Smooth muscle cell (in vitro differentiated cells): Measurements from ENCODE around the gene DDI2. TPM values are rescaled to one million over a fixed set of nuclear protein-coding genes. Genes with fewer than 3 reads are reported as not detected.
A peak's percentile ranks its signal among the peaks of the same experiment; 100 is the strongest.

ENCODE experiments used
- DNase-seq: peaks from one replicate; lab custom pipeline; 2025; ENCODE audit not compliant: unreplicated experiment; lab: John Stamatoyannopoulos, UW
- H2AFZ ChIP-seq: fragments of 200-600 bp; sonication (generic); 2 replicates; pipeline ENCODE4 v1.6.0; 2016; ENCODE audit warnings: antibody characterized with exemption, low read depth, mild to moderate bottlenecking
- H3F3A ChIP-seq: fragments of 200-600 bp; sonication (generic); 2 replicates; pipeline ENCODE4 v1.6.0; 2017; ENCODE audit warnings: antibody characterized with exemption, low read depth
- H3K27ac ChIP-seq: fragments of 200-600 bp; sonication (generic); 2 replicates; pipeline ENCODE4 v1.5.1; 2016; ENCODE audit warnings: low read depth, mild to moderate bottlenecking
- H3K27me3 ChIP-seq: fragments of 200-600 bp; sonication (generic); 2 replicates; pipeline ENCODE4 v1.6.1; 2016; ENCODE audit warnings: low read depth, mild to moderate bottlenecking
- H3K36me3 ChIP-seq: fragments of 200-600 bp; sonication (generic); 2 replicates; pipeline ENCODE4 v1.5.1; 2016; ENCODE audit warnings: low read depth
- H3K4me1 ChIP-seq: fragments of 200-600 bp; sonication (generic); 2 replicates; pipeline ENCODE4 v1.5.1; 2016; ENCODE audit warnings: low read depth
- H3K4me2 ChIP-seq: fragments of 200-600 bp; sonication (generic); 2 replicates; pipeline ENCODE4 v1.6.0; 2016; ENCODE audit warnings: mild to moderate bottlenecking
- H3K4me3 ChIP-seq: fragments of 200-600 bp; sonication (generic); 2 replicates; pipeline ENCODE4 v1.5.1; 2016; ENCODE audit warnings: mild to moderate bottlenecking
- H3K79me2 ChIP-seq: fragments of 200-600 bp; sonication (generic); 2 replicates; pipeline ENCODE4 v1.6.0; 2016; ENCODE audit warnings: low read depth, mild to moderate bottlenecking
- H3K9ac ChIP-seq: fragments of 200-600 bp; sonication (generic); 2 replicates; pipeline ENCODE4 v1.6.0; 2016; ENCODE audit warnings: low read depth
- H3K9me3 ChIP-seq: fragments of 200-600 bp; sonication (generic); replicated peaks from 2 replicates; pipeline ENCODE4 v1.5.1; 2016; ENCODE audit warnings: low read depth
- H4K20me1 ChIP-seq: fragments of 200-600 bp; sonication (generic); 2 replicates; pipeline ENCODE4 v1.6.0; 2016; ENCODE audit warnings: low read depth
- CTCF ChIP-seq: fragments of 200-600 bp; sonication (generic); IDR thresholded peaks from 2 replicates; pipeline ENCODE4 v1.5.1; 2017; ENCODE audit warnings: borderline replicate concordance, mild to moderate bottlenecking, antibody characterized with exemption; ENCODE audit not compliant: insufficient read depth, poor library complexity, severe bottlenecking
- WGBS: methylation state at CpG from one replicate; pipeline ENCODE4 v1.1.7; 2016; ENCODE audit warnings: low lambda C conversion rate; 5-methylcytosine and 5-hydroxymethylcytosine counted together
- polyA plus RNA-seq: library from polyadenylated mRNA; unstranded; fragments of >200 nt; fragmentation: Nextera tagmentation; extraction: Ambion mirVana; gene quantifications from 2 replicates; pipeline ENCODE4 v1.2.1, GENCODE V29; 2016
- total RNA-seq: library from RNA; depleted of rRNA; stranded (reverse); fragments of >200 nt; gene quantifications from 2 replicates; pipeline ENCODE4 v1.2.3, GENCODE V29; 2014

Gene DDI2
- total and polyA plus RNA-seq, 2 experiments from 2014 or later, result 3.5 to 10.9 TPM

DNA sequence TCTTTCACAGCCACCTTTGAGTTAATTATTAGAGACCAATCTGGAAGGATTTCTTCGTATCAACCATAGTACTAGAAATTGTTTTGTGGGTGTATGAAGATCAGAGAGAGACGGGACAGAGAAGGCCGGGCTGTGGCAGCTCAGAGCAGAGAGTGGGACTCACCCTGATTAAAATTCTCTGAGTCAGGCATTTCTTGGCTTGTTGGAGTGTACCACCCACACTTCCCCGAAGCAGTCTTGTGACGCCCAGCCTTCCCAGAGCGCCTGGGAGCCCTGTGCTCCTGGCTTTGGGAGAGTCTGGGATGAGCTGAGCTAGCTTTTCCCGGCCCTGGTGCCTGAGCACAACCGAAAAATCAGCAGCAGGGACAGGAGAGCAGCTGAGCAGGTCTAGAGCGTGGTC lies 86.3 kb downstream of the DDI2 start:
- WGBS, result 5% methylated on average over 9 of the region's 9 CpGs
- peaks cover 5% of the 10 kb centered on the region for H3K4me1 ChIP-seq
- H2AFZ ChIP-seq, result no peak overlapping the region
- H4K20me1 ChIP-seq, result peaks cover 80% of the 10 kb centered on the region
- no peak overlapping the region for H3K4me3 ChIP-seq
- peak; percentile 35 for DNase-seq
- peak overlapping the region; percentile 94 for H3K27ac ChIP-seq
- H3K9me3 ChIP-seq, result no peaks in the 10 kb centered on the region
- no peaks in the 10 kb centered on the region for H3K36me3 ChIP-seq
- peaks cover 81% of the 10 kb centered on the region for H3K79me2 ChIP-seq
- TF ChIP-seq CTCF, result no peak
- H3F3A ChIP-seq, result peaks cover 27% of the 10 kb centered on the region
- no peaks in the 10 kb centered on the region for H3K27me3 ChIP-seq
- peak overlapping the region; percentile 77 for H3K9ac ChIP-seq
- peak overlapping the region; percentile 73 for H3K4me2 ChIP-seq

DNA sequence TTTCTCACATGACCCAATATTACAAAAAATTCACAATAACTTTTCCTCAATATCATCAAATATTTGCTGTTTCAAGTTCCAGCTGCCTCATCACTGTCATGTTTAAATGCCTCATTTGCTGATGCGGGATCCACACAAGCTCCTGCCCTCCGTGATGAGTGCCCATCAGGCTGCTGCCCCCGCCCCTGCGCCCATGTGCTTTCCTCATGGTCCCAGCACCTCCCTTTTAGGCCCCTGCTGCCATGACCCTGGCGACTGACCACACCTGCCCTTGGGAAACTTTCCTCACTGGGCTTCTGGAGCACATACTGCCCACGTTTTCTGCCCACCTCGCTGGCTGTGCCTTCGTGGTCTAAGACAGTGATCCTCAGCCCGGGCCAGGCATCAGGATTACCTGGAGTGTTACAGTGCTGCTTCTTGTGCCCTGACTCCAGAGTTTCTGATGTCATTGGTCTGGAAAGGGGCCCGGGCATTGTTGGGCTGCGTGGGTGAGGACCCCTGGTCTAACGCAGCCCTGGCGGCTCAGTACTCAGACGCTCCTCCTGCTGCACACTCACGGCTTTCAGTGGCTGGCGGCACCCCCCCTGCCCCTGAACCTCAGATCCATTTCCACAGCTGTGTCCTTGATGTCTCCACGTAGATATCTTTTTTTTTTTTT lies 87.4 kb downstream of the DDI2 start:
- H3K4me2 ChIP-seq, result peak overlapping the region; percentile 69

GRCh38 chr1:15705184-15705566 lies 87.9 kb downstream of the DDI2 start:
- no peak for DNase-seq
- Histone ChIP-seq H3K9ac (no peak overlapping the region), H3K27ac (peak overlapping the region; percentile 94), H3K9me3 (no peaks in the 10 kb centered on the region), H3K4me3 (no peak overlapping the region), H3K36me3 (no peaks in the 10 kb centered on the region), H4K20me1 (peaks cover 80% of the 10 kb centered on the region), H3K27me3 (no peaks in the 10 kb centered on the region), H2AFZ (no peak overlapping the region), H3K4me2 (no peak overlapping the region), H3F3A (peaks cover 27% of the 10 kb centered on the region), H3K4me1 (peaks cover 5% of the 10 kb centered on the region), H3K79me2 (peaks cover 80% of the 10 kb centered on the region)
- WGBS, result 98% methylated on average over 11 of the region's 11 CpGs
- no peak for TF ChIP-seq CTCF

More for the DNA sequence above, 87.4 kb downstream of the DDI2 start:
- Histone ChIP-seq H3K9ac (peak overlapping the region; percentile 77), H2AFZ (no peak overlapping the region), H4K20me1 (peaks cover 80% of the 10 kb centered on the region), H3K27ac (peak overlapping the region; percentile 94), H3K27me3 (no peaks in the 10 kb centered on the region), H3K36me3 (no peaks in the 10 kb centered on the region), H3K4me1 (peaks cover 5% of the 10 kb centered on the region), H3K9me3 (no peaks in the 10 kb centered on the region), H3K79me2 (peaks cover 81% of the 10 kb centered on the region), H3K4me3 (no peak overlapping the region), H3F3A (peaks cover 27% of the 10 kb centered on the region)
- 87% methylated on average over 17 of the region's 17 CpGs for WGBS
- DNase-seq, result no peak
- TF ChIP-seq CTCF, result no peak

- H4K20me1 ChIP-seq, result peaks cover 79% of the 10 kb centered on the region
- peaks cover 26% of the 10 kb centered on the region for H3F3A ChIP-seq
- no peak overlapping the region for H3K4me3 ChIP-seq
- peaks cover 5% of the 10 kb centered on the region for H3K4me1 ChIP-seq
- H2AFZ ChIP-seq, result no peak overlapping the region
- no peaks in the 10 kb centered on the region for H3K9me3 ChIP-seq
- no peak overlapping the region for H3K4me2 ChIP-seq
- no peaks in the 10 kb centered on the region for H3K36me3 ChIP-seq
- no peaks in the 10 kb centered on the region for H3K27me3 ChIP-seq
- H3K79me2 ChIP-seq, result peaks cover 80% of the 10 kb centered on the region
- no peak for DNase-seq
- WGBS, result 91% methylated on average over 7 of the region's 7 CpGs
- H3K27ac ChIP-seq, result no peak overlapping the region
- TF ChIP-seq CTCF, result no peak
- H3K9ac ChIP-seq, result no peak overlapping the region
Observed at GRCh38 chr1:15706751-15707150, 89.5 kb downstream of the DDI2 start.
